Rectal smooth muscle tissue (tissue), 1 donor: Measurements from ENCODE around the gene MUC2.

Experiments used
- H3K27ac ChIP-seq: one replicate; pipeline ENCODE4 v1.7.0; 2013; ENCODE audit warnings: low read depth, low read length, inconsistent platforms
- H3K27me3 ChIP-seq: one replicate; pipeline ENCODE4 v1.7.0; 2013; ENCODE audit warnings: low read length; ENCODE audit not compliant: control insufficient read depth, insufficient read depth
- H3K36me3 ChIP-seq: one replicate; pipeline ENCODE4 v1.7.0; 2013; ENCODE audit warnings: low read length; ENCODE audit not compliant: control insufficient read depth, insufficient read depth
- H3K4me1 ChIP-seq: one replicate; pipeline ENCODE4 v1.7.0; 2013; ENCODE audit warnings: low read length; ENCODE audit not compliant: control insufficient read depth, insufficient read depth
- H3K4me3 ChIP-seq: one replicate; pipeline ENCODE4 v1.7.0; 2013; ENCODE audit warnings: low read length
- H3K9ac ChIP-seq: one replicate; pipeline ENCODE4 v1.7.0; 2013; ENCODE audit warnings: low read length

Gene MUC2

GRCh38 chr11:1073261-1073724 is 1.4 kb upstream of the MUC2 start:
- Histone ChIP-seq H3K36me3 (no peaks in the 10 kb centered on the region), H3K27ac (no peak overlapping the region), H3K4me3 (no peak overlapping the region), H3K27me3 (no peaks in the 10 kb centered on the region), H3K4me1 (no peaks in the 10 kb centered on the region), H3K9ac (no peak overlapping the region)

- H3K9ac ChIP-seq: no peak overlapping the region
- H3K4me1 ChIP-seq: no peaks in the 10 kb centered on the region
- no peak overlapping the region for H3K27ac ChIP-seq
- no peaks in the 10 kb centered on the region for H3K27me3 ChIP-seq
- no peaks in the 10 kb centered on the region for H3K36me3 ChIP-seq
- H3K4me3 ChIP-seq: no peak overlapping the region
Observed at GRCh38 chr11:1073851-1074243, 827 bp upstream of the MUC2 start.

GRCh38 chr11:1075341-1075911 is 752 bp downstream of the MUC2 start:
- Histone ChIP-seq H3K4me1 (no peaks in the 10 kb centered on the region), H3K27ac (no peak overlapping the region), H3K4me3 (no peak overlapping the region), H3K36me3 (no peaks in the 10 kb centered on the region), H3K9ac (no peak overlapping the region), H3K27me3 (no peaks in the 10 kb centered on the region)

DNA sequence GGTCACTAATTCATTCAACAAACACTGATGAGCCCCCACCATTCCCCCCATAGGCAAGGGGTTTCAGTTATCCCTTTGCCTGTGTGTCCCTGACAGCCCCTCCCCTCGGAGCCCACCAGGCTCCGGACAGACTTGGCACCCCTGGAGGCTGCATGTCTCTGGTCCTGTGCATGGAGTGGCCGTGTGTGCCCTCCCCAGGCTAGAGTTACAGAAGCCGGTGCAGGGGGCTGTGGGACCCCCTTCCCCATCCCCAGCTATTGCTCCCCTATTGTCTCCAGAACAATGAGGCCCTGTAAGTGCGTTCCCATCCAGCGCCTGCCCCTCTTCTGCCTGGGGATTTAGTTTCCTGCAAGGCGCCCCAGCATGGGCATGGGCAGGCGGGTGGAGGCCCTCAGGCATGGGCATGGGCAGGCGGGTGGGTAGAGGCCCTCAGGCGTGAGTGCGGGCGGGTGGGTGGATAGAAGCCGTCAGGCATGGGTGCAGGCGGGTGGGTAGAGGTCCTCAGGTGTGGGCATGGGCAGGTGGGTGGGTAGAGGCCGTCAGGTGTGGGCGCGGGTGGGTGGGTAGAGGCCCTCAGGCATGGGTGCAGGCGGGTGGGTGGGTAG is 1.5 kb downstream of the MUC2 start:
- no peaks in the 10 kb centered on the region for H3K27me3 ChIP-seq
- H3K27ac ChIP-seq: no peak overlapping the region
- no peak overlapping the region for H3K9ac ChIP-seq
- H3K36me3 ChIP-seq: no peaks in the 10 kb centered on the region
- no peak overlapping the region for H3K4me3 ChIP-seq
- H3K4me1 ChIP-seq: no peaks in the 10 kb centered on the region

- Histone ChIP-seq H3K4me1 (no peaks in the 10 kb centered on the region), H3K27ac (no peak overlapping the region), H3K27me3 (no peaks in the 10 kb centered on the region), H3K36me3 (no peaks in the 10 kb centered on the region), H3K9ac (no peak overlapping the region), H3K4me3 (no peak overlapping the region)
Observed at GRCh38 chr11:1077033-1077416, 2.4 kb downstream of the MUC2 start.

DNA sequence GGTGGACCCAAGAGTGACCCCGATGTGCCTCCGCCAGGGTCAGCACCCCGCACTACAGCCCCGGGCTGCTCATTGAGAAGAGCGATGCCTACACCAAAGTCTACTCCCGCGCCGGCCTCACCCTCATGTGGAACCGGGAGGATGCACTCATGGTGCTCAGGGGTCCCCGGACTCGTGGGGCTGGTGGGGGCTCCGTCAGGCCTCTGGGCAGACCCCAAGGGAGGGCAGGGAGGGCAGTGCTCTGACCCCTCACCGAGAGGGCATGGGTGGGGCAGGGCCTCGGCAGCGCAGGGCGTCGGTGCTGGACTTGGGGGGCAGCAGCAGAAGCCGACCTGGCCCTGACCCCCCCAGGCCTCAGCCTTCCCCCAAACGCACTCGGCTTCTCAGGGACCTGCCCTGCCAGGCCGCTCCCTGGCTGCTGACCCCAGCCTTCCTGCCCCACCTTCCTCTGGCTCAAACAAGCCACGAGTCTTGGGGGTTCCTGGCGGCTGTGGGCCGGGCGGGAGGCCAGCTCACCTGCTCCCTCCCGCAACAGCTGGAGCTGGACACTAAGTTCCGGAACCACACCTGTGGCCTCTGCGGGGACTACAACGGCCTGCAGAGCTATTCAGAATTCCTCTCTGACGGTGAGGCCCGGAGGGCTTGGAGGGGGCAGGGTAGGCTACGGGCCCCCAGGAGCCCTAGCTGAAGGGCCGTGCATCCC is 2.9 kb downstream of the MUC2 start:
- no peaks in the 10 kb centered on the region for H3K27me3 ChIP-seq
- H3K9ac ChIP-seq: no peak overlapping the region
- peak overlapping the region; percentile 15 for H3K4me3 ChIP-seq
- no peaks in the 10 kb centered on the region for H3K4me1 ChIP-seq
- H3K36me3 ChIP-seq: no peaks in the 10 kb centered on the region
- H3K27ac ChIP-seq: no peak overlapping the region

GRCh38 chr11:1078191-1078601 is 3.5 kb downstream of the MUC2 start:
- no peak overlapping the region for H3K27ac ChIP-seq
- H3K9ac ChIP-seq: no peak overlapping the region
- H3K4me1 ChIP-seq: no peaks in the 10 kb centered on the region
- H3K27me3 ChIP-seq: no peaks in the 10 kb centered on the region
- H3K4me3 ChIP-seq: peak overlapping the region; percentile 15
- no peaks in the 10 kb centered on the region for H3K36me3 ChIP-seq

GRCh38 chr11:1081601-1082311 is 7.1 kb downstream of the MUC2 start:
- H3K27me3 ChIP-seq: peaks cover 2% of the 10 kb centered on the region
- H3K9ac ChIP-seq: no peak overlapping the region

DNA sequence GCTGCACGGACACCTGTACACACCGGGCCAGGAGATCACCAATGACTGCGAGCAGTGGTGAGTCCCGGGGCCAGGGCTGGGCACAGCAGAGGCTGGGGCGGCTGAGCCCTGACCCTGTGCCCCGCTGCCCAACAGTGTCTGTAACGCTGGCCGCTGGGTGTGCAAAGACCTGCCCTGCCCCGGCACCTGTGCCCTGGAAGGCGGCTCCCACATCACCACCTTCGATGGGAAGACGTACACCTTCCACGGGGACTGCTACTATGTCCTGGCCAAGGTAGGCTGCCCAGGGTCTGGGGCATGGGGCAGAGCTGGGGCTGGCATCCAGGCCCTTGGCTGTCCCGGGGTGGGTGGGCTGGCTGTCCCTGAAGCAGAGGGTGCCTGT is 7.7 kb downstream of the MUC2 start:
- H3K4me1 ChIP-seq: no peaks in the 10 kb centered on the region
- H3K9ac ChIP-seq: no peak overlapping the region
- peaks cover 2% of the 10 kb centered on the region for H3K27me3 ChIP-seq
- H3K4me3 ChIP-seq: no peak overlapping the region
- no peak overlapping the region for H3K27ac ChIP-seq
- H3K36me3 ChIP-seq: no peaks in the 10 kb centered on the region

More at GRCh38 chr11:1081601-1082311, 7.1 kb downstream of the MUC2 start:
- Histone ChIP-seq H3K27ac (no peak overlapping the region), H3K36me3 (no peaks in the 10 kb centered on the region), H3K4me3 (no peak overlapping the region), H3K4me1 (no peaks in the 10 kb centered on the region)

GRCh38 chr11:1082728-1083620 is 8.3 kb downstream of the MUC2 start:
- Histone ChIP-seq H3K4me3 (no peak overlapping the region), H3K27ac (no peak overlapping the region), H3K4me1 (no peaks in the 10 kb centered on the region), H3K27me3 (peaks cover 2% of the 10 kb centered on the region), H3K36me3 (no peaks in the 10 kb centered on the region), H3K9ac (no peak overlapping the region)

- Histone ChIP-seq H3K4me1 (no peaks in the 10 kb centered on the region), H3K4me3 (no peak overlapping the region), H3K27ac (no peak overlapping the region), H3K9ac (no peak overlapping the region), H3K36me3 (no peaks in the 10 kb centered on the region), H3K27me3 (peaks cover 2% of the 10 kb centered on the region)
Observed at GRCh38 chr11:1083621-1084551, 9.2 kb downstream of the MUC2 start.
